Tibial artery (tissue), 4 donors: ENCODE data around the gene SLC15A4.

Source experiments
- DNase-seq, 2 donors: peaks; one replicate each; pipeline ENCODE4 v3.0.0-alpha.2; 2019
- H3K27ac ChIP-seq, 2 donors: fragments of 200-600 bp; sonication (generic) in 1 of 2; 1 replicate in 1 of 2; 2 replicates in 1 of 2; pipeline ENCODE4 v1.5.1; 2018 to 2019; ENCODE audit warnings: mild to moderate bottlenecking in 1 of 2
- H3K27me3 ChIP-seq, 2 donors: fragments of 200-600 bp; sonication (generic) in 1 of 2; one replicate each; pipeline versions ENCODE4 v1.5.1 to v1.6.0; 2016 to 2019
- H3K36me3 ChIP-seq, 3 donors: fragments of 200-600 bp; sonication (generic) in 2 of 3; one replicate each; pipeline ENCODE4 v1.5.1; 2016 to 2019; ENCODE audit warnings: mild to moderate bottlenecking in 2 of 3
- H3K4me1 ChIP-seq, 4 donors: fragments of 200-600 bp; sonication (generic) in 2 of 4; 1 replicate in 3 of 4; 2 replicates in 1 of 4; pipeline ENCODE4 v1.5.1; 2016 to 2019
- H3K4me3 ChIP-seq, 2 donors: fragments of 200-600 bp; sonication (generic) in 1 of 2; 1 replicate in 1 of 2; 2 replicates in 1 of 2; pipeline ENCODE4 v1.5.1; 2018 to 2019; ENCODE audit warnings: mild to moderate bottlenecking in 2 of 2
- H3K9me3 ChIP-seq, 3 donors: fragments of 200-600 bp; sonication (generic) in 1 of 3; one replicate each; pipeline ENCODE4 v1.5.1; 2016 to 2019
- intact Hi-C: fragments of 100-400 bp; cut with DNase I; formaldehyde crosslinking; loops from one replicate; pipeline ENCODE4 v1.15.0; 2023; ENCODE audit warnings: low total_unique reads
- TF ChIP-seq, protein P1 (sequence below), 2 experiments: fragments of 200-600 bp in 1 of 2; fragments of 450-650 bp in 1 of 2; IDR thresholded peaks; one replicate each; pipeline ENCODE4 v1.5.1; 2017 to 2019; ENCODE audit warnings: antibody characterized with exemption in 2 of 2, mild to moderate bottlenecking in 1 of 2, moderate library complexity in 1 of 2

SLC15A4 gene

GRCh38 chr12:128819293-128820144, 4.2 kb downstream of the SLC15A4 start:
- Histone ChIP-seq H3K9me3 (no peaks in the 10 kb centered on the region), H3K4me1 (peaks cover 0 to 71% (median 53%) of the 10 kb centered on the region in 4 donors), H3K36me3 (peaks cover 0 to 14% (median 4%) of the 10 kb centered on the region in 3 donors), H3K4me3 (no peak overlapping the region), H3K27ac (peak overlapping the region; percentile 81 to 87), H3K27me3 (no peaks in the 10 kb centered on the region)
- DNase-seq, result no peak
- intact Hi-C loops, result no loop called here
- TF ChIP-seq, protein P1, sequence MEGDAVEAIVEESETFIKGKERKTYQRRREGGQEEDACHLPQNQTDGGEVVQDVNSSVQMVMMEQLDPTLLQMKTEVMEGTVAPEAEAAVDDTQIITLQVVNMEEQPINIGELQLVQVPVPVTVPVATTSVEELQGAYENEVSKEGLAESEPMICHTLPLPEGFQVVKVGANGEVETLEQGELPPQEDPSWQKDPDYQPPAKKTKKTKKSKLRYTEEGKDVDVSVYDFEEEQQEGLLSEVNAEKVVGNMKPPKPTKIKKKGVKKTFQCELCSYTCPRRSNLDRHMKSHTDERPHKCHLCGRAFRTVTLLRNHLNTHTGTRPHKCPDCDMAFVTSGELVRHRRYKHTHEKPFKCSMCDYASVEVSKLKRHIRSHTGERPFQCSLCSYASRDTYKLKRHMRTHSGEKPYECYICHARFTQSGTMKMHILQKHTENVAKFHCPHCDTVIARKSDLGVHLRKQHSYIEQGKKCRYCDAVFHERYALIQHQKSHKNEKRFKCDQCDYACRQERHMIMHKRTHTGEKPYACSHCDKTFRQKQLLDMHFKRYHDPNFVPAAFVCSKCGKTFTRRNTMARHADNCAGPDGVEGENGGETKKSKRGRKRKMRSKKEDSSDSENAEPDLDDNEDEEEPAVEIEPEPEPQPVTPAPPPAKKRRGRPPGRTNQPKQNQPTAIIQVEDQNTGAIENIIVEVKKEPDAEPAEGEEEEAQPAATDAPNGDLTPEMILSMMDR (IDR thresholded peaks at IDR 0.05), result no peak

- Histone ChIP-seq H3K27me3 (no peaks in the 10 kb centered on the region), H3K4me3 (no peak overlapping the region), H3K4me1 (peaks cover 0 to 71% (median 51%) of the 10 kb centered on the region in 4 donors), H3K36me3 (peaks cover 0 to 25% (median 7%) of the 10 kb centered on the region in 3 donors), H3K9me3 (no peaks in the 10 kb centered on the region), H3K27ac (peak overlapping the region; percentile 81 to 87)
- no peak for DNase-seq
- intact Hi-C loops, result no loop called here
- TF ChIP-seq, protein P1 (IDR thresholded peaks at IDR 0.05), result no peak
Measured at GRCh38 chr12:128818065-128819022, 5.4 kb downstream of the SLC15A4 start.

- Histone ChIP-seq H3K9me3 (no peaks in the 10 kb centered on the region), H3K27ac (peak overlapping the region; percentile 81 to 87), H3K36me3 (peaks cover 0 to 28% (median 7%) of the 10 kb centered on the region in 3 donors), H3K27me3 (no peaks in the 10 kb centered on the region), H3K4me3 (no peak overlapping the region), H3K4me1 (peaks cover 0 to 71% (median 42%) of the 10 kb centered on the region in 4 donors)
- peak; percentile 71 to 86 for DNase-seq
- intact Hi-C loops, result no loop called here
- TF ChIP-seq, protein P1 (IDR thresholded peaks at IDR 0.05), result no peak
Measured at GRCh38 chr12:128817111-128818015, 6.4 kb downstream of the SLC15A4 start.

DNA sequence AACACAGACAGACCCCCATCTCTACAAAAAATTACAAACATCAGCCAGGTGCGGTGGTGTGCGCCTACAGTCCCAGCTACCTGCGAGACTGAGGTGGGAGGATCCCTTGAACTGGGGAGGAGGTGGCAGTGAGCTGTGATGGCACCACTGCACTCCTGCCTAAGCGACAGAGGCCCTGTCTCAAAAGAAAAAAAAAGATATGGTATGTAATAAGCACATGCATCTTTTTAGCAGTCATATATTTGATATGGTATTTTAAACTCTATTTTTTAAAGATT, 7.2 kb downstream of the SLC15A4 start:
- TF ChIP-seq, protein P1 (IDR thresholded peaks at IDR 0.05), result no peak
- intact Hi-C loops, result no loop called here
- Histone ChIP-seq H3K4me3 (no peak overlapping the region), H3K4me1 (peaks cover 0 to 67% (median 36%) of the 10 kb centered on the region in 4 donors), H3K9me3 (no peaks in the 10 kb centered on the region), H3K27ac (peak overlapping the region; percentile 81 to 87), H3K36me3 (peaks cover 0 to 28% (median 7%) of the 10 kb centered on the region in 3 donors), H3K27me3 (no peaks in the 10 kb centered on the region)
- no peak for DNase-seq
